WTC11 (cell line): ENCODE measurements around the gene ARHGAP15. TPM values are rescaled to one million over a fixed set of nuclear protein-coding genes. Genes with fewer than 3 reads are reported as not detected.

Source experiments
- ATAC-seq: fragments of 200-7000 bp; cut with Tn5 transposase; 2 replicates; pipeline ENCODE4 v1.10.0; 2021; ENCODE audit warnings: mild to moderate bottlenecking, moderate library complexity
- CTCF ChIA-PET: fragments of 300-600 bp; sonication (Branson Sonifier 250); formaldehyde crosslinking; loops from one replicate; lab custom pipeline; 2021; ENCODE audit warnings: antibody characterized with exemption; lab: Charles Lee
- POLR2A ChIA-PET: fragments of 350-600 bp; sonication (Branson Sonifier 250); formaldehyde crosslinking; loops from one replicate; lab custom pipeline; 2021; ENCODE audit warnings: antibody characterized with exemption; lab: Charles Lee
- DNase-seq: peaks from one replicate; pipeline ENCODE4 v3.0.0; 2021; ENCODE audit warnings: low spot score
- H3K27ac Mint-ChIP-seq: 2 replicates; pipeline ENCODE4 v1.8.0; 2021; ENCODE audit warnings: mixed read lengths
- H3K27me3 Mint-ChIP-seq: 2 replicates; pipeline ENCODE4 v1.8.0; 2021; ENCODE audit warnings: low read depth, mild to moderate bottlenecking, moderate library complexity, mixed read lengths
- H3K36me3 Mint-ChIP-seq: 2 replicates; pipeline ENCODE4 v1.8.0; 2021; ENCODE audit warnings: mixed read lengths
- H3K4me1 Mint-ChIP-seq: 2 replicates; pipeline ENCODE4 v1.8.0; 2022; ENCODE audit warnings: mixed read lengths
- H3K4me3 Mint-ChIP-seq: 2 replicates; pipeline ENCODE4 v1.8.0; 2021; ENCODE audit warnings: mild to moderate bottlenecking, moderate library complexity, mixed read lengths
- H3K9me3 Mint-ChIP-seq: 2 replicates; pipeline ENCODE4 v1.8.0; 2021; ENCODE audit warnings: mixed read lengths
- ARID4B ChIP-seq: sonication (generic); formaldehyde crosslinking; IDR thresholded peaks from 2 replicates; pipeline ENCODE4 v1.8.0; 2023; ENCODE audit warnings: missing genetic modification reagents, mild to moderate bottlenecking, borderline replicate concordance
- ATF6 ChIP-seq: sonication (generic); formaldehyde crosslinking; IDR thresholded peaks from 2 replicates; pipeline ENCODE4 v1.8.1; 2023; ENCODE audit warnings: mild to moderate bottlenecking, missing genetic modification reagents
- EMX1 ChIP-seq: fragments of 250-450 bp; sonication (Bioruptor Pico); IDR thresholded peaks from 2 replicates; pipeline ENCODE4 v1.8.0; 2021; ENCODE audit warnings: mild to moderate bottlenecking
- NFATC4 ChIP-seq: fragments of 250-450 bp; sonication (Bioruptor Pico); IDR thresholded peaks from 2 replicates; pipeline ENCODE4 v1.9.0; 2021; ENCODE audit warnings: mild to moderate bottlenecking
- NFYB ChIP-seq: sonication (generic); formaldehyde crosslinking; conservative IDR thresholded peaks from 2 replicates; pipeline ENCODE4 v1.8.0; 2022; ENCODE audit warnings: low read depth, missing genetic modification reagents
- SOX15 ChIP-seq: fragments of 250-450 bp; sonication (Bioruptor Pico); IDR thresholded peaks from 2 replicates; pipeline ENCODE4 v1.9.0; 2021; ENCODE audit warnings: mild to moderate bottlenecking
- TCF7 ChIP-seq: sonication (generic); formaldehyde crosslinking; IDR thresholded peaks from 2 replicates; pipeline ENCODE4 v1.8.0; 2022; ENCODE audit warnings: mild to moderate bottlenecking, low read depth, missing genetic modification reagents, moderate library complexity
- ZBTB43 ChIP-seq: sonication (generic); formaldehyde crosslinking; IDR thresholded peaks from 2 replicates; pipeline ENCODE4 v1.8.1; 2023; ENCODE audit warnings: mild to moderate bottlenecking, missing genetic modification reagents
- ZMAT4 ChIP-seq: fragments of 250-450 bp; sonication (Bioruptor Pico); IDR thresholded peaks from 2 replicates; pipeline ENCODE4 v1.9.0; 2021; ENCODE audit warnings: mild to moderate bottlenecking
- ZNF232 ChIP-seq: sonication (generic); formaldehyde crosslinking; IDR thresholded peaks from 2 replicates; pipeline ENCODE4 v1.8.0; 2022; ENCODE audit warnings: mild to moderate bottlenecking, missing genetic modification reagents
- ZNF281 ChIP-seq: sonication (generic); formaldehyde crosslinking; IDR thresholded peaks from 2 replicates; pipeline ENCODE4 v1.8.0; 2023; ENCODE audit warnings: mild to moderate bottlenecking, missing genetic modification reagents
- ZNF423 ChIP-seq: fragments of 250-450 bp; sonication (Bioruptor Pico); IDR thresholded peaks from 2 replicates; pipeline ENCODE4 v2.1.2; 2022; ENCODE audit warnings: mild to moderate bottlenecking, moderate library complexity
- total RNA-seq: library from RNA; stranded (reverse); gene quantifications from 3 replicates; pipeline ENCODE4 v1.2.3, GENCODE V29; 2021
- TF ChIP-seq, protein P1 (sequence below): sonication (generic); formaldehyde crosslinking; IDR thresholded peaks from 2 replicates; pipeline ENCODE4 v1.8.1; 2023; ENCODE audit warnings: mild to moderate bottlenecking, missing genetic modification reagents, borderline replicate concordance
- TF ChIP-seq, protein P2 (sequence below): sonication (generic); formaldehyde crosslinking; IDR thresholded peaks from 2 replicates; pipeline ENCODE4 v1.8.1; 2022; ENCODE audit warnings: low read depth, mild to moderate bottlenecking, moderate library complexity, missing genetic modification reagents, borderline replicate concordance
- TF ChIP-seq, protein P3 (sequence below): sonication (generic); formaldehyde crosslinking; IDR thresholded peaks from 2 replicates; pipeline ENCODE4 v1.8.0; 2022; ENCODE audit warnings: mild to moderate bottlenecking, missing genetic modification reagents
- TF ChIP-seq, protein P4 (sequence below): sonication (generic); formaldehyde crosslinking; IDR thresholded peaks from 2 replicates; pipeline ENCODE4 v1.8.1; 2022; ENCODE audit warnings: low read depth, missing genetic modification reagents, borderline replicate concordance

The ARHGAP15 gene
- total RNA-seq, 1 experiment from 2014 or later, result 0.28 TPM

GRCh38 chr2:143133783-143134182 is 4.6 kb downstream of the ARHGAP15 start:
- no peaks in the 10 kb centered on the region for H3K9me3 Mint-ChIP-seq
- H3K4me1 Mint-ChIP-seq, result peaks cover 4% of the 10 kb centered on the region
- TF ChIP-seq SOX15 (no peak), ZNF281 (CRISPR knock-in tag) (no peak), ZMAT4 (CRISPR knock-in tag) (no peak), NFATC4 (CRISPR knock-in tag) (no peak)
- TF ChIP-seq, protein P1, sequence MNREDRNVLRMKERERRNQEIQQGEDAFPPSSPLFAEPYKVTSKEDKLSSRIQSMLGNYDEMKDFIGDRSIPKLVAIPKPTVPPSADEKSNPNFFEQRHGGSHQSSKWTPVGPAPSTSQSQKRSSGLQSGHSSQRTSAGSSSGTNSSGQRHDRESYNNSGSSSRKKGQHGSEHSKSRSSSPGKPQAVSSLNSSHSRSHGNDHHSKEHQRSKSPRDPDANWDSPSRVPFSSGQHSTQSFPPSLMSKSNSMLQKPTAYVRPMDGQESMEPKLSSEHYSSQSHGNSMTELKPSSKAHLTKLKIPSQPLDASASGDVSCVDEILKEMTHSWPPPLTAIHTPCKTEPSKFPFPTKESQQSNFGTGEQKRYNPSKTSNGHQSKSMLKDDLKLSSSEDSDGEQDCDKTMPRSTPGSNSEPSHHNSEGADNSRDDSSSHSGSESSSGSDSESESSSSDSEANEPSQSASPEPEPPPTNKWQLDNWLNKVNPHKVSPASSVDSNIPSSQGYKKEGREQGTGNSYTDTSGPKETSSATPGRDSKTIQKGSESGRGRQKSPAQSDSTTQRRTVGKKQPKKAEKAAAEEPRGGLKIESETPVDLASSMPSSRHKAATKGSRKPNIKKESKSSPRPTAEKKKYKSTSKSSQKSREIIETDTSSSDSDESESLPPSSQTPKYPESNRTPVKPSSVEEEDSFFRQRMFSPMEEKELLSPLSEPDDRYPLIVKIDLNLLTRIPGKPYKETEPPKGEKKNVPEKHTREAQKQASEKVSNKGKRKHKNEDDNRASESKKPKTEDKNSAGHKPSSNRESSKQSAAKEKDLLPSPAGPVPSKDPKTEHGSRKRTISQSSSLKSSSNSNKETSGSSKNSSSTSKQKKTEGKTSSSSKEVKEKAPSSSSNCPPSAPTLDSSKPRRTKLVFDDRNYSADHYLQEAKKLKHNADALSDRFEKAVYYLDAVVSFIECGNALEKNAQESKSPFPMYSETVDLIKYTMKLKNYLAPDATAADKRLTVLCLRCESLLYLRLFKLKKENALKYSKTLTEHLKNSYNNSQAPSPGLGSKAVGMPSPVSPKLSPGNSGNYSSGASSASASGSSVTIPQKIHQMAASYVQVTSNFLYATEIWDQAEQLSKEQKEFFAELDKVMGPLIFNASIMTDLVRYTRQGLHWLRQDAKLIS (CRISPR knock-in tag), result no peak
- TF ChIP-seq, protein P2, sequence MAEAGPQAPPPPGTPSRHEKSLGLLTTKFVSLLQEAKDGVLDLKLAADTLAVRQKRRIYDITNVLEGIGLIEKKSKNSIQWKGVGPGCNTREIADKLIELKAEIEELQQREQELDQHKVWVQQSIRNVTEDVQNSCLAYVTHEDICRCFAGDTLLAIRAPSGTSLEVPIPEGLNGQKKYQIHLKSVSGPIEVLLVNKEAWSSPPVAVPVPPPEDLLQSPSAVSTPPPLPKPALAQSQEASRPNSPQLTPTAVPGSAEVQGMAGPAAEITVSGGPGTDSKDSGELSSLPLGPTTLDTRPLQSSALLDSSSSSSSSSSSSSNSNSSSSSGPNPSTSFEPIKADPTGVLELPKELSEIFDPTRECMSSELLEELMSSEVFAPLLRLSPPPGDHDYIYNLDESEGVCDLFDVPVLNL, result no peak
- ChIA-PET POLR2A (no interaction called here), CTCF (interaction anchor here (0.7 kb wide), 1 partner anchor 99 kb away, joined by 3 read pairs; no protein-coding TSS in a partner anchor)
- H3K27me3 Mint-ChIP-seq, result no peaks in the 10 kb centered on the region
- ATAC-seq (no peak), DNase-seq (no peak)
- H3K27ac Mint-ChIP-seq, result no peak overlapping the region
- H3K36me3 Mint-ChIP-seq, result no peaks in the 10 kb centered on the region
- no peak overlapping the region for H3K4me3 Mint-ChIP-seq

DNA sequence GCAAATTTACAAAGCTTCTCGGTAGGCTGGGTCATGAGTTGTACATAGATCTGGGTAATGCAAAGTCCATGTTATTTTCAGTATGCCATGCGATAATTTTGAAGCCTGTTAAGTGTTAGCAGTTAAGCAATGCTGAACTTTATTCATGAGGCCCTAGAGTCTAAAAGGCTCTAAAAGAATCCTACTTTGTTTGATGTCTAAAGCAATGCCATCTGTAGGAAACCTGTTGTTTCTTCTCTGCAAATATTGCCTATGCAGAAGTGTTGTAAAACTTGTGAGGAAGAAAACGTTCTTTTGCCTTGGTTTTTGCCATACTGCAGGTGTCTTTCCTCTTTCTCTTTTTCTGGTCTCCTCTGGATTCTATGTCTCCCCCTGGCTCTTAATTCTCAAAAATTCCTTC is 9.1 kb downstream of the ARHGAP15 start:
- H3K27ac Mint-ChIP-seq, result no peak overlapping the region
- no peaks in the 10 kb centered on the region for H3K4me1 Mint-ChIP-seq
- no peaks in the 10 kb centered on the region for H3K27me3 Mint-ChIP-seq
- ATAC-seq, result no peak
- no peak for DNase-seq
- no peak overlapping the region for H3K4me3 Mint-ChIP-seq
- ChIA-PET CTCF (interaction anchor here (0.7 kb wide), 1 partner anchor 27 kb away, joined by 3 read pairs; no protein-coding TSS in a partner anchor), POLR2A (no interaction called here)
- H3K9me3 Mint-ChIP-seq, result no peaks in the 10 kb centered on the region
- H3K36me3 Mint-ChIP-seq, result no peaks in the 10 kb centered on the region
- TF ChIP-seq EMX1 (CRISPR knock-in tag) (no peak), ZBTB43 (CRISPR knock-in tag) (no peak), ARID4B (CRISPR knock-in tag) (no peak), ATF6 (CRISPR knock-in tag) (no peak), ZNF232 (CRISPR knock-in tag) (no peak), NFYB (CRISPR knock-in tag) (no peak), TCF7 (no peak), ZNF423 (no peak)
- TF ChIP-seq, protein P3, sequence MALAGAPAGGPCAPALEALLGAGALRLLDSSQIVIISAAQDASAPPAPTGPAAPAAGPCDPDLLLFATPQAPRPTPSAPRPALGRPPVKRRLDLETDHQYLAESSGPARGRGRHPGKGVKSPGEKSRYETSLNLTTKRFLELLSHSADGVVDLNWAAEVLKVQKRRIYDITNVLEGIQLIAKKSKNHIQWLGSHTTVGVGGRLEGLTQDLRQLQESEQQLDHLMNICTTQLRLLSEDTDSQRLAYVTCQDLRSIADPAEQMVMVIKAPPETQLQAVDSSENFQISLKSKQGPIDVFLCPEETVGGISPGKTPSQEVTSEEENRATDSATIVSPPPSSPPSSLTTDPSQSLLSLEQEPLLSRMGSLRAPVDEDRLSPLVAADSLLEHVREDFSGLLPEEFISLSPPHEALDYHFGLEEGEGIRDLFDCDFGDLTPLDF, result no peak
- TF ChIP-seq, protein P4, sequence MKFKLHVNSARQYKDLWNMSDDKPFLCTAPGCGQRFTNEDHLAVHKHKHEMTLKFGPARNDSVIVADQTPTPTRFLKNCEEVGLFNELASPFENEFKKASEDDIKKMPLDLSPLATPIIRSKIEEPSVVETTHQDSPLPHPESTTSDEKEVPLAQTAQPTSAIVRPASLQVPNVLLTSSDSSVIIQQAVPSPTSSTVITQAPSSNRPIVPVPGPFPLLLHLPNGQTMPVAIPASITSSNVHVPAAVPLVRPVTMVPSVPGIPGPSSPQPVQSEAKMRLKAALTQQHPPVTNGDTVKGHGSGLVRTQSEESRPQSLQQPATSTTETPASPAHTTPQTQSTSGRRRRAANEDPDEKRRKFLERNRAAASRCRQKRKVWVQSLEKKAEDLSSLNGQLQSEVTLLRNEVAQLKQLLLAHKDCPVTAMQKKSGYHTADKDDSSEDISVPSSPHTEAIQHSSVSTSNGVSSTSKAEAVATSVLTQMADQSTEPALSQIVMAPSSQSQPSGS, result no peak
